Psoas muscle (tissue), 8 donors: ENCODE data around the gene RPL36A. TPM values are rescaled to one million over a fixed set of nuclear protein-coding genes. Genes with fewer than 3 reads are reported as not detected.

ENCODE experiments used
- ATAC-seq, 4 donors: fragments of 200-7000 bp; cut with Tn5 transposase; one replicate each; pipeline ENCODE4 v1.9.1; 2020; ENCODE audit warnings: moderate library complexity in 3 of 4, mild to moderate bottlenecking in 2 of 4
- DNase-seq, 2 donors: peaks; one replicate each; pipeline ENCODE4 v3.0.0-alpha.2; 2020
- H3K27ac ChIP-seq: fragments of 200-600 bp; one replicate; pipeline ENCODE4 v1.8.0; 2022
- H3K27me3 ChIP-seq, 3 donors: fragments of 200-600 bp in 1 of 3; one replicate each; pipeline versions ENCODE4 v1.6.1 to v1.8.0; 2013 to 2022; ENCODE audit warnings: low read length in 2 of 3, mild to moderate bottlenecking in 2 of 3, moderate library complexity in 1 of 3; ENCODE audit not compliant: insufficient read depth in 3 of 3
- H3K36me3 ChIP-seq, 2 donors: fragments of 200-600 bp in 1 of 2; one replicate each; pipeline versions ENCODE4 v1.6.1 to v1.8.0; 2013 to 2022; ENCODE audit warnings: low read depth in 1 of 2, mild to moderate bottlenecking in 1 of 2, moderate library complexity in 1 of 2; ENCODE audit not compliant: insufficient read depth in 1 of 2
- H3K4me1 ChIP-seq: fragments of 200-600 bp; one replicate; pipeline ENCODE4 v1.8.0; 2022
- H3K4me3 ChIP-seq: fragments of 200-600 bp; one replicate; pipeline ENCODE4 v1.8.0; 2022; ENCODE audit warnings: mild to moderate bottlenecking
- H3K9me3 ChIP-seq: fragments of 200-600 bp; one replicate; pipeline ENCODE4 v1.8.0; 2022
- WGBS, 3 donors: extraction: QIAGEN DNeasy Blood & Tissue Kit; methylation state at CpG; one replicate each; pipeline versions ENCODE4 v1.1.6 to v1.1.7; 2013; 5-methylcytosine and 5-hydroxymethylcytosine counted together
- intact Hi-C, 2 donors: fragments of 100-400 bp; cut with DNase I; formaldehyde crosslinking; loops; one replicate each; pipeline versions ENCODE4 v1.11.0 to v1.14.2; 2022
- polyA plus RNA-seq, 3 donors: library from polyadenylated mRNA; stranded (reverse); fragments of 200-250 nt; gene quantifications; one replicate each; pipeline ENCODE4 v1.2.3, GENCODE V29; 2013
- total RNA-seq, 4 donors: library from RNA; stranded (reverse); fragmentation: NEBNext Ultra II Directional in 2 of 4; extraction: Animal tissue kit (Norgen Biotek cat#: 25700) in 2 of 4; gene quantifications; one replicate each; pipeline versions ENCODE4 v1.2.1 to v1.2.4, GENCODE V29; 2021 to 2023
- TF ChIP-seq, protein P1 (sequence below): fragments of 200-600 bp; IDR thresholded peaks from one replicate; pipeline ENCODE4 v1.8.0; 2022; ENCODE audit warnings: antibody characterized with exemption
- donor health status: healthy with polysubstance abuse.
- donor health status: DM: no; HTN: no; CAD: no; lungs with moderate emphysema.
- donor health status: Bipolar disorder and iron deficiency.
- donor health status: healthy.
- donor health status: DM: yes; HTN: yes; CAD: no.
- donor health status: DM: no; HTN: no; CAD: no.
- donor health status: DM: no; HTN: no; CAD: no.
- donor health status: DM: yes; HTN: yes; CAD: no.

The RPL36A gene
- total and polyA plus RNA-seq, 7 donors = 102 to 1,450 (median 181) TPM

GRCh38 chrX:101357166-101357795, 33.5 kb upstream of the RPL36A start:
- H3K27me3 ChIP-seq = peaks cover 0 to 3% (median 0%) of the 10 kb centered on the region in 3 donors
- intact Hi-C loops = no loop called here
- TF ChIP-seq, protein P1, sequence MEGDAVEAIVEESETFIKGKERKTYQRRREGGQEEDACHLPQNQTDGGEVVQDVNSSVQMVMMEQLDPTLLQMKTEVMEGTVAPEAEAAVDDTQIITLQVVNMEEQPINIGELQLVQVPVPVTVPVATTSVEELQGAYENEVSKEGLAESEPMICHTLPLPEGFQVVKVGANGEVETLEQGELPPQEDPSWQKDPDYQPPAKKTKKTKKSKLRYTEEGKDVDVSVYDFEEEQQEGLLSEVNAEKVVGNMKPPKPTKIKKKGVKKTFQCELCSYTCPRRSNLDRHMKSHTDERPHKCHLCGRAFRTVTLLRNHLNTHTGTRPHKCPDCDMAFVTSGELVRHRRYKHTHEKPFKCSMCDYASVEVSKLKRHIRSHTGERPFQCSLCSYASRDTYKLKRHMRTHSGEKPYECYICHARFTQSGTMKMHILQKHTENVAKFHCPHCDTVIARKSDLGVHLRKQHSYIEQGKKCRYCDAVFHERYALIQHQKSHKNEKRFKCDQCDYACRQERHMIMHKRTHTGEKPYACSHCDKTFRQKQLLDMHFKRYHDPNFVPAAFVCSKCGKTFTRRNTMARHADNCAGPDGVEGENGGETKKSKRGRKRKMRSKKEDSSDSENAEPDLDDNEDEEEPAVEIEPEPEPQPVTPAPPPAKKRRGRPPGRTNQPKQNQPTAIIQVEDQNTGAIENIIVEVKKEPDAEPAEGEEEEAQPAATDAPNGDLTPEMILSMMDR = peak; percentile 11
- H3K9me3 ChIP-seq = no peaks in the 10 kb centered on the region
- 33 to 49% (median 38%) methylated on average over 5 of the region's 5 CpGs for WGBS, 3 donors
- ATAC-seq = no peak
- no peak overlapping the region for H3K27ac ChIP-seq
- no peak overlapping the region for H3K4me3 ChIP-seq
- H3K4me1 ChIP-seq = no peaks in the 10 kb centered on the region
- no peaks in the 10 kb centered on the region for H3K36me3 ChIP-seq
- DNase-seq = no peak

GRCh38 chrX:101359966-101360365, 30.8 kb upstream of the RPL36A start:
- intact Hi-C loops = no loop called here
- Histone ChIP-seq H3K9me3 (no peaks in the 10 kb centered on the region), H3K27ac (no peak overlapping the region), H3K27me3 (peaks cover 0 to 9% (median 0%) of the 10 kb centered on the region in 3 donors), H3K4me3 (no peak overlapping the region), H3K4me1 (no peaks in the 10 kb centered on the region), H3K36me3 (no peaks in the 10 kb centered on the region)
- TF ChIP-seq, protein P1 = no peak
- WGBS, 3 donors = 54 to 66% (median 56%) methylated on average over 1 of the region's 1 CpG
- DNase-seq = no peak
- ATAC-seq = no peak

GRCh38 chrX:101360390-101360789, 30.4 kb upstream of the RPL36A start:
- Histone ChIP-seq H3K9me3 (no peaks in the 10 kb centered on the region), H3K4me3 (no peak overlapping the region), H3K4me1 (no peaks in the 10 kb centered on the region), H3K27me3 (peaks cover 0 to 9% (median 0%) of the 10 kb centered on the region in 3 donors), H3K27ac (no peak overlapping the region), H3K36me3 (no peaks in the 10 kb centered on the region)
- TF ChIP-seq, protein P1 = no peak
- DNase-seq (no peak), ATAC-seq (no peak)
- WGBS, 3 donors = 62 to 75% (median 66%) methylated on average over 7 of the region's 7 CpGs
- intact Hi-C loops = no loop called here

- TF ChIP-seq, protein P1 = no peak
Observed at GRCh38 chrX:101362116-101362515, 28.7 kb upstream of the RPL36A start.

GRCh38 chrX:101362757-101363156, 28.1 kb upstream of the RPL36A start:
- no peaks in the 10 kb centered on the region for H3K4me1 ChIP-seq
- H3K27ac ChIP-seq = no peak overlapping the region
- intact Hi-C loops = no loop called here
- no peaks in the 10 kb centered on the region for H3K36me3 ChIP-seq
- peaks cover 0 to 9% (median 0%) of the 10 kb centered on the region in 3 donors for H3K27me3 ChIP-seq
- ATAC-seq = no peak
- TF ChIP-seq, protein P1 = no peak
- DNase-seq = no peak
- H3K4me3 ChIP-seq = no peak overlapping the region
- no peaks in the 10 kb centered on the region for H3K9me3 ChIP-seq

More at GRCh38 chrX:101362116-101362515, 28.7 kb upstream of the RPL36A start:
- Histone ChIP-seq H3K4me1 (no peaks in the 10 kb centered on the region), H3K27ac (no peak overlapping the region), H3K9me3 (no peaks in the 10 kb centered on the region), H3K4me3 (no peak overlapping the region), H3K27me3 (peaks cover 0 to 9% (median 0%) of the 10 kb centered on the region in 3 donors), H3K36me3 (no peaks in the 10 kb centered on the region)
- intact Hi-C loops = no loop called here
- no peak for ATAC-seq
- 61 to 76% (median 71%) methylated on average over 3 of the region's 3 CpGs for WGBS, 3 donors
- DNase-seq = no peak
